Central memory CD8-positive, alpha-beta T cell (primary cell): ENCODE results near the gene UCHL3.

Source experiments
- ATAC-seq: fragments of 150-1000 bp; cut with Tn5 transposase; replicated peaks from 2 replicates; pipeline ENCODE4 v1.10.0; 2022; ENCODE audit warnings: mild to moderate bottlenecking, moderate FRiP score, moderate number of reproducible peaks; ENCODE audit not compliant: poor library complexity, severe bottlenecking; ENCODE audit errors: extremely low read depth
- DNase-seq, 2 donors: peaks; one replicate each; pipeline ENCODE4 v3.0.0; 2021; ENCODE audit warnings: low spot score in 2 of 2
- H3K27ac Mint-ChIP-seq: one replicate; pipeline ENCODE4 v1.8.0; 2022; ENCODE audit warnings: low read depth, mild to moderate bottlenecking, moderate library complexity, mixed read lengths
- H3K27me3 Mint-ChIP-seq: one replicate; pipeline ENCODE4 v1.8.0; 2022; ENCODE audit warnings: mixed read lengths
- H3K36me3 Mint-ChIP-seq: one replicate; pipeline ENCODE4 v1.8.0; 2022; ENCODE audit warnings: mild to moderate bottlenecking, moderate library complexity, mixed read lengths; ENCODE audit not compliant: insufficient read depth
- H3K4me1 Mint-ChIP-seq: one replicate; pipeline ENCODE4 v1.8.0; 2022; ENCODE audit warnings: mixed read lengths
- H3K4me3 Mint-ChIP-seq: one replicate; pipeline ENCODE4 v1.8.0; 2022; ENCODE audit warnings: mild to moderate bottlenecking, moderate library complexity, mixed read lengths
- H3K9me3 Mint-ChIP-seq: one replicate; pipeline ENCODE4 v1.8.0; 2022; ENCODE audit warnings: mixed read lengths

Gene UCHL3

DNA sequence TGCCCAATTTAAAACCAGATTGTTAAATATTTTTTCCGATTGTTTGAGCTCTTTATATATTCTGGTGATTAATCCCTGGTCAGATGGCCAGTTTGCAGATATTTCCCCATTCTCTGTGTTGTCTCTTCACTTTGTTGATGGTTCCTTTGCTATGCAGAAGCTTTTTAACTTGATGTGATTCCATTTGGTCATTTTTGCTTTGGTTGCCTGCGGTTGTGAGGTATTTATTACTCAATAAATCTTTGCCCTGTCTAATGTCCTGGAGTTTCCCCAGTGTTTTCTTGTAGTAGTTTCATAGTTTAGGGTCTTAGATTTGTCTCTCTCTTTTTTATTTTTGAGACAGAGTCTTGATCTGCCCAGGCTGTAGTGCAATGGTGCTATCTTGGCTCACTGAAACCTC is 62.8 kb downstream of the UCHL3 start:
- DNase-seq, result no peak
- no peaks in the 10 kb centered on the region for H3K27me3 Mint-ChIP-seq

GRCh38 chr13:75617230-75617629 is 67.6 kb downstream of the UCHL3 start:
- Mint-ChIP-seq H3K36me3 (no peaks in the 10 kb centered on the region), H3K9me3 (no peaks in the 10 kb centered on the region)
- ATAC-seq, result no peak

More for the DNA sequence above, 62.8 kb downstream of the UCHL3 start:
- ATAC-seq, result no peak
- no peaks in the 10 kb centered on the region for H3K36me3 Mint-ChIP-seq
- H3K4me3 Mint-ChIP-seq, result no peak overlapping the region
- no peak overlapping the region for H3K27ac Mint-ChIP-seq
- H3K9me3 Mint-ChIP-seq, result no peaks in the 10 kb centered on the region
- no peaks in the 10 kb centered on the region for H3K4me1 Mint-ChIP-seq

GRCh38 chr13:75618308-75618707 is 68.7 kb downstream of the UCHL3 start:
- no peaks in the 10 kb centered on the region for H3K9me3 Mint-ChIP-seq
- no peaks in the 10 kb centered on the region for H3K36me3 Mint-ChIP-seq
- ATAC-seq, result no peak
- no peaks in the 10 kb centered on the region for H3K4me1 Mint-ChIP-seq
- no peak for DNase-seq
- H3K4me3 Mint-ChIP-seq, result no peak overlapping the region
- H3K27ac Mint-ChIP-seq, result no peak overlapping the region
- H3K27me3 Mint-ChIP-seq, result no peaks in the 10 kb centered on the region

More at GRCh38 chr13:75617230-75617629, 67.6 kb downstream of the UCHL3 start:
- Mint-ChIP-seq H3K27ac (no peak overlapping the region), H3K4me3 (no peak overlapping the region), H3K4me1 (no peaks in the 10 kb centered on the region), H3K27me3 (no peaks in the 10 kb centered on the region)
- DNase-seq, result no peak

DNA sequence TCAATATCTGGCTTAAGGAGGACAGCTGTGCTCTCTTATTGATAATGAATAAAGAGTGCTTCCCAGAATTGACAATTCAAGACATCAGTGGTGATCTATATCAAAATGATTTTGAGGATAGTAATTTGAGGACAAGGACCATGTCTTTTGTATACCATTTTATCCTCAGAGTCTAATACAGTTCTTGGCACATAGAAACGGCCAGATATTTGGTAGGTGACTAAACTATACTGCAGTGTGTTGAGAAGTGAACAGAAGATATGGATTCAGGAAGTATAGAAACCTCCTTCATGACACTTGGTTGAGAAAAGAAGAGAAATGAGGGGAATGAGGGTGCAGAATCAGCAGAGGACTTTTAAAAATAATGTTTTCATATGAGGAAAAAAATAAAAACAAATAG is 70.4 kb downstream of the UCHL3 start:
- peaks cover 2% of the 10 kb centered on the region for H3K36me3 Mint-ChIP-seq
- no peak for ATAC-seq
- H3K27me3 Mint-ChIP-seq, result no peaks in the 10 kb centered on the region
- H3K9me3 Mint-ChIP-seq, result no peaks in the 10 kb centered on the region
- H3K4me3 Mint-ChIP-seq, result no peak overlapping the region
- no peaks in the 10 kb centered on the region for H3K4me1 Mint-ChIP-seq
- no peak overlapping the region for H3K27ac Mint-ChIP-seq
- no peak for DNase-seq

DNA sequence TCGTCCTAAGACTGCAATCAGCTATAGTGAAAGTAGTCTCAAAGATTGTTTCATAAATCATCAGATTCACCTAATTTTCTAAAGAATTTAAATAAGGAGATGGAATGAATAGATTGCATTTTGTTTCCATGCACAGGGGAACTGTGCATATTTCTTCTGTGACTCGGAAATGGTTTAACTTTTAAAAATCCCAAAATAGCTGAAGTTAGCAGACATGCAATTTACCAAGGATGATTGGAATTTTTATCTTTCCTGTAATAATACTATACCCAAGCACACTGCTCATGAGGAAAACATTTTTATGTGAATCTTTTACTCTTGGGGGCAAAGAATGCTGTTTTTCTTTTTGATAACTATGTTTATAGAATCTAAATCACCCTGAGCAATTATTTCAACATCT is 71.6 kb downstream of the UCHL3 start:
- no peak for DNase-seq
- Mint-ChIP-seq H3K9me3 (no peaks in the 10 kb centered on the region), H3K4me1 (no peaks in the 10 kb centered on the region), H3K36me3 (peaks cover 2% of the 10 kb centered on the region), H3K27me3 (no peaks in the 10 kb centered on the region), H3K4me3 (no peak overlapping the region), H3K27ac (no peak overlapping the region)
- no peak for ATAC-seq

GRCh38 chr13:75628801-75629200 is 79.2 kb downstream of the UCHL3 start:
- Mint-ChIP-seq H3K27ac (no peak overlapping the region), H3K27me3 (no peaks in the 10 kb centered on the region), H3K36me3 (peaks cover 2% of the 10 kb centered on the region), H3K4me1 (peaks cover 9% of the 10 kb centered on the region), H3K9me3 (no peaks in the 10 kb centered on the region), H3K4me3 (no peak overlapping the region)
- ATAC-seq, result no peak
- no peak for DNase-seq

GRCh38 chr13:75633285-75633684 is 83.7 kb downstream of the UCHL3 start:
- DNase-seq (no peak), ATAC-seq (no peak)
- Mint-ChIP-seq H3K9me3 (no peaks in the 10 kb centered on the region), H3K36me3 (peaks cover 2% of the 10 kb centered on the region), H3K4me3 (peak overlapping the region; percentile 4), H3K4me1 (peaks cover 19% of the 10 kb centered on the region), H3K27ac (peak overlapping the region; percentile 5), H3K27me3 (no peaks in the 10 kb centered on the region)

GRCh38 chr13:75635101-75635827 is 85.7 kb downstream of the UCHL3 start:
- Mint-ChIP-seq H3K27ac (no peak overlapping the region), H3K36me3 (peaks cover 2% of the 10 kb centered on the region), H3K9me3 (no peaks in the 10 kb centered on the region), H3K4me1 (peaks cover 16% of the 10 kb centered on the region), H3K4me3 (peak overlapping the region; percentile 73), H3K27me3 (no peaks in the 10 kb centered on the region)
- no peak for ATAC-seq
- peak in 1 of 2 donors; percentile 11 for DNase-seq

- Mint-ChIP-seq H3K9me3 (no peaks in the 10 kb centered on the region), H3K27ac (no peak within 1 kb of the TSS), H3K4me1 (peaks cover 16% of the 10 kb centered on the region), H3K27me3 (no peaks in the 10 kb centered on the region), H3K4me3 (peak within 1 kb of the TSS; percentile 73), H3K36me3 (peaks cover 2% of the 10 kb centered on the region)
- ATAC-seq (peak; percentile 54), DNase-seq (peak; percentile 24 to 25)
These were observed 86.3 kb downstream of the UCHL3 start, which contains the start of gene LMO7 for GRCh38 chr13:75635828-75636435. TSS of gene LMO7 (plus strand) at chr13:75636330. CDS start at chr13:75636658, 328 bp downstream.

- peaks cover 2% of the 10 kb centered on the region for H3K36me3 Mint-ChIP-seq
- no peaks in the 10 kb centered on the region for H3K27me3 Mint-ChIP-seq
- H3K9me3 Mint-ChIP-seq, result no peaks in the 10 kb centered on the region
- no peak overlapping the region for H3K27ac Mint-ChIP-seq
- H3K4me1 Mint-ChIP-seq, result peaks cover 16% of the 10 kb centered on the region
- peak overlapping the region; percentile 73 for H3K4me3 Mint-ChIP-seq
- DNase-seq (peak; percentile 24 to 38), ATAC-seq (peak; percentile 63)
These were observed 87.0 kb downstream of the UCHL3 start for GRCh38 chr13:75636436-75637180.

DNA sequence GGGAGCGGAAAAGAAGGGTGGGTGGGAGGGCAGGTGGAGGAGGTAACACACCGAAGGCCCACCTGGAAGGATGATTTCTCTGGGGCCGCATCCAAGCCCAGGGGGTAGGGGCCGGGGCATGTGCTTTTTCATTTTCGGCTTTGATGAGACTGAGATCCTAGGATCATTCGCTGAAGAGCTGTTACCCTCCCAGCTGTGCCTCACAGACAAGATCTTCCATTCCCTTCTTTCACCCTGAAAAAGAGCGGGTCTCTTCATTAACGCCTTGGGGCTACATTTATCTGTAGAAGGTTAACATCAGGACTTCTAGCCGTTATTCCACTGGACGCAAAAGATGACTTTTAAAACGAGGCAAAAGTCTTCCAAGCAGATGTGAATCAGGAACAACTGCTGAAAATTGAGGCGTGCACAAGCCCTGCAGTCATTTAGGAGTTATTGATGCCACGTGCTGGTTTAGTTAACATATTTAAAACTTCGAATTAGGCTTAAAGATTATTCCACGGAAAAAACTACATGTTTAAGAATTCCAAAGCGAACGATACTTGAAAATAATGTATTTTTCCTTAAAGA is 87.7 kb downstream of the UCHL3 start:
- Mint-ChIP-seq H3K36me3 (peaks cover 2% of the 10 kb centered on the region), H3K9me3 (no peaks in the 10 kb centered on the region)

GRCh38 chr13:75639454-75639853 is 89.9 kb downstream of the UCHL3 start:
- DNase-seq, result no peak
- Mint-ChIP-seq H3K36me3 (peaks cover 2% of the 10 kb centered on the region), H3K4me1 (peaks cover 10% of the 10 kb centered on the region), H3K27me3 (no peaks in the 10 kb centered on the region), H3K9me3 (no peaks in the 10 kb centered on the region), H3K27ac (no peak overlapping the region), H3K4me3 (no peak overlapping the region)
- ATAC-seq, result no peak

More for the DNA sequence above, 87.7 kb downstream of the UCHL3 start:
- H3K4me1 Mint-ChIP-seq, result peaks cover 16% of the 10 kb centered on the region
- H3K27ac Mint-ChIP-seq, result no peak overlapping the region
- DNase-seq (no peak), ATAC-seq (no peak)
- H3K4me3 Mint-ChIP-seq, result peak overlapping the region; percentile 73
- H3K27me3 Mint-ChIP-seq, result no peaks in the 10 kb centered on the region
